WI38 (cell line): ENCODE results near the gene VSX1.

Experiments used
- H3K4me3 ChIP-seq: 2 replicates; pipeline ENCODE4 v1.5.1; 2011; ENCODE audit warnings: low read depth, mild to moderate bottlenecking, control low read depth, low read length
- CTCF ChIP-seq: IDR thresholded peaks from 2 replicates; pipeline ENCODE4 v1.5.1; 2012; ENCODE audit warnings: low read depth, mild to moderate bottlenecking, control low read depth, low read length

VSX1 gene

GRCh38 chr20:25100914-25101313 lies 19.0 kb upstream of the VSX1 start:
- no peak overlapping the region for H3K4me3 ChIP-seq
- TF ChIP-seq CTCF, result no peak

- H3K4me3 ChIP-seq, result no peak overlapping the region
- no peak for TF ChIP-seq CTCF
Observed at GRCh38 chr20:25099601-25100140, 17.7 kb upstream of the VSX1 start.

GRCh38 chr20:25097498-25097897 lies 15.6 kb upstream of the VSX1 start:
- no peak for TF ChIP-seq CTCF
- H3K4me3 ChIP-seq, result no peak overlapping the region

- no peak for TF ChIP-seq CTCF
- no peak overlapping the region for H3K4me3 ChIP-seq
Observed at GRCh38 chr20:25090492-25091429, 8.8 kb upstream of the VSX1 start.

GRCh38 chr20:25089662-25090061 lies 7.7 kb upstream of the VSX1 start:
- TF ChIP-seq CTCF, result no peak
- H3K4me3 ChIP-seq, result no peak overlapping the region

- no peak for TF ChIP-seq CTCF
- H3K4me3 ChIP-seq, result no peak overlapping the region
Observed at GRCh38 chr20:25089096-25089495, 7.2 kb upstream of the VSX1 start.

GRCh38 chr20:25088267-25088666 lies 6.3 kb upstream of the VSX1 start:
- no peak for TF ChIP-seq CTCF
- H3K4me3 ChIP-seq, result no peak overlapping the region
